GM12878 (cell line): Measurements from ENCODE around the gene GBA2. TPM values are rescaled to one million over a fixed set of nuclear protein-coding genes. Genes with fewer than 3 reads are reported as not detected.

Experiments used
- CHD2 ChIP-seq: IDR thresholded peaks from 2 replicates; pipeline ENCODE4 v1.6.1; 2011; ENCODE audit warnings: low read depth, low read length, improper control_type of control experiment, borderline replicate concordance
- DPF2 ChIP-seq: fragments of 450-650 bp; IDR thresholded peaks from 2 replicates; pipeline ENCODE4 v1.6.1; 2017; ENCODE audit warnings: mild to moderate bottlenecking
- E2F4 ChIP-seq: IDR thresholded peaks from 2 replicates; pipeline ENCODE4 v1.6.1; 2012; ENCODE audit warnings: low read depth, low read length, improper control_type of control experiment
- EGR1 ChIP-seq, 2 experiments: IDR thresholded peaks; 1 replicate in 1 of 2; 2 replicates in 1 of 2; pipeline ENCODE4 v1.6.1; 2011 to 2012; ENCODE audit warnings: low read depth in 2 of 2, low read length in 2 of 2, borderline replicate concordance in 1 of 2, mild to moderate bottlenecking in 1 of 2, moderate library complexity in 1 of 2
- ESRRA ChIP-seq: IDR thresholded peaks from 2 replicates; pipeline ENCODE4 v1.6.1; 2012; ENCODE audit warnings: mild to moderate bottlenecking, low read length, improper control_type of control experiment
- EZH2 ChIP-seq: IDR thresholded peaks from 2 replicates; pipeline ENCODE4 v1.6.1; 2012; ENCODE audit warnings: low read depth, mild to moderate bottlenecking, control low read depth, inconsistent platforms, low read length, borderline replicate concordance; ENCODE audit not compliant: control insufficient read depth
- HDGF ChIP-seq: fragments of 450-650 bp; IDR thresholded peaks from 2 replicates; pipeline ENCODE4 v1.6.1; 2016; ENCODE audit warnings: antibody characterized with exemption
- MXI1 ChIP-seq: fragments of 150-350 bp; IDR thresholded peaks from 2 replicates; pipeline ENCODE4 v1.6.1; 2011; ENCODE audit warnings: low read depth, mild to moderate bottlenecking, inconsistent platforms, low read length, improper control_type of control experiment
- NFYA ChIP-seq: IDR thresholded peaks from 2 replicates; pipeline ENCODE4 v1.6.1; 2011; ENCODE audit warnings: low read depth, mild to moderate bottlenecking, low read length, improper control_type of control experiment, borderline replicate concordance
- RAD51 ChIP-seq: fragments of 450-650 bp; IDR thresholded peaks from 2 replicates; pipeline ENCODE4 v1.6.1; 2016; ENCODE audit warnings: moderate library complexity, mild to moderate bottlenecking, inconsistent platforms
- RCOR1 ChIP-seq: conservative IDR thresholded peaks from 2 replicates; pipeline ENCODE4 v1.6.1; 2012; ENCODE audit warnings: low read depth, low read length, improper control_type of control experiment
- SMAD1 ChIP-seq: fragments of 450-650 bp; IDR thresholded peaks from 2 replicates; pipeline ENCODE4 v1.6.1; 2018; ENCODE audit warnings: mild to moderate bottlenecking, low read depth; ENCODE audit not compliant: partially characterized antibody
- SPI1 ChIP-seq: IDR thresholded peaks from 2 replicates; pipeline ENCODE4 v1.6.1; 2011; ENCODE audit warnings: low read depth, mild to moderate bottlenecking, low read length, moderate library complexity, borderline replicate concordance; ENCODE audit not compliant: insufficient read depth
- ZNF274 ChIP-seq: IDR thresholded peaks from one replicate; pipeline ENCODE4 v1.8.0; 2011; ENCODE audit not compliant: insufficient read length, insufficient read depth
- polyA plus RNA-seq, 11 experiments: library from polyadenylated mRNA; depleted of rRNA in 4 of 11; unstranded in 6 of 11; stranded (reverse) in 5 of 11; fragments of >200 nt; fragmentation: Nextera tagmentation in 4 of 11; fragmentation: Illumina TruSeq in 1 of 11; extraction: Ambion mirVana in 4 of 11; extraction: Trizol in 1 of 11; gene quantifications; 1 replicate in 1 of 11; 2 replicates in 10 of 11; pipeline versions ENCODE4 v1.2.1 to v1.2.3, GENCODE V29; 2011 to 2016; ENCODE audit warnings: inconsistent platforms in 2 of 11, missing spikeins in 2 of 11, low read depth in 1 of 11
- total RNA-seq, 4 experiments: library from RNA; depleted of rRNA in 3 of 4; stranded (reverse); fragments of >200 nt in 3 of 4; fragmentation: Illumina TruSeq in 1 of 4; extraction: Trizol in 1 of 4; gene quantifications; 2 replicates each; pipeline versions ENCODE4 v1.2.1 to v1.2.3, GENCODE V29; 2013 to 2021
- TF ChIP-seq, protein P1 (sequence below), 3 experiments: IDR thresholded peaks in 2 of 3; conservative IDR thresholded peaks in 1 of 3; 2 replicates each; pipeline ENCODE4 v1.5.1; 2011; ENCODE audit warnings: low read depth in 3 of 3, low read length in 3 of 3, mild to moderate bottlenecking in 3 of 3, control low read depth in 2 of 3, moderate library complexity in 2 of 3, inconsistent platforms in 1 of 3, mixed read lengths in 1 of 3; ENCODE audit not compliant: control insufficient read depth in 2 of 3, insufficient read depth in 1 of 3; ENCODE audit errors: extremely low read depth in 1 of 3
- TF ChIP-seq, protein P2 (sequence below): fragments of 450-650 bp; conservative IDR thresholded peaks from 2 replicates; pipeline ENCODE4 v1.6.1; 2017; ENCODE audit warnings: mild to moderate bottlenecking, moderate library complexity
- TF ChIP-seq, protein P3 (sequence below): IDR thresholded peaks from 2 replicates; pipeline ENCODE4 v1.6.1; 2012; ENCODE audit warnings: low read length, inconsistent platforms
- TF ChIP-seq, protein P4 (sequence below): fragments of 450-650 bp; IDR thresholded peaks from 2 replicates; pipeline ENCODE4 v1.6.1; 2016; ENCODE audit warnings: mild to moderate bottlenecking

Gene GBA2
- total and polyA plus RNA-seq, 10 of the 15 experiments (the other 5 are each of a cell fraction or from before 2014, with no cell fraction given), result 15.3 to 45.1 (median 29.1) TPM

- TF ChIP-seq NFYA, result no peak
- no peak; the same call in 1 of the 2 replicates for TF ChIP-seq MXI1
- 0 out of 2 replicates have a peak, but pooled peaks have one; percentile 3 for TF ChIP-seq CHD2
- TF ChIP-seq ZNF274, result no peak
- TF ChIP-seq DPF2, result peak; percentile 30; the same call in 1 of the 2 replicates
- TF ChIP-seq E2F4, result no peak
- TF ChIP-seq SPI1, result peak; percentile 73
- TF ChIP-seq EZH2, result no peak
- TF ChIP-seq ESRRA, result no peak
- TF ChIP-seq, protein P1, sequence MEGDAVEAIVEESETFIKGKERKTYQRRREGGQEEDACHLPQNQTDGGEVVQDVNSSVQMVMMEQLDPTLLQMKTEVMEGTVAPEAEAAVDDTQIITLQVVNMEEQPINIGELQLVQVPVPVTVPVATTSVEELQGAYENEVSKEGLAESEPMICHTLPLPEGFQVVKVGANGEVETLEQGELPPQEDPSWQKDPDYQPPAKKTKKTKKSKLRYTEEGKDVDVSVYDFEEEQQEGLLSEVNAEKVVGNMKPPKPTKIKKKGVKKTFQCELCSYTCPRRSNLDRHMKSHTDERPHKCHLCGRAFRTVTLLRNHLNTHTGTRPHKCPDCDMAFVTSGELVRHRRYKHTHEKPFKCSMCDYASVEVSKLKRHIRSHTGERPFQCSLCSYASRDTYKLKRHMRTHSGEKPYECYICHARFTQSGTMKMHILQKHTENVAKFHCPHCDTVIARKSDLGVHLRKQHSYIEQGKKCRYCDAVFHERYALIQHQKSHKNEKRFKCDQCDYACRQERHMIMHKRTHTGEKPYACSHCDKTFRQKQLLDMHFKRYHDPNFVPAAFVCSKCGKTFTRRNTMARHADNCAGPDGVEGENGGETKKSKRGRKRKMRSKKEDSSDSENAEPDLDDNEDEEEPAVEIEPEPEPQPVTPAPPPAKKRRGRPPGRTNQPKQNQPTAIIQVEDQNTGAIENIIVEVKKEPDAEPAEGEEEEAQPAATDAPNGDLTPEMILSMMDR (IDR thresholded peaks at IDR 0.05 in 2 of 3, conservative IDR thresholded peaks at IDR 0.05 in 1 of 3; ENCODE audit: control insufficient read depth in 2 of 3, extremely low read depth in 1 of 3, insufficient read depth in 1 of 3, low read depth in 3 of 3, low read length in 3 of 3), result peak in 1 of 3 experiments; percentile 23; a peak in 1 of 6 replicates
- TF ChIP-seq, protein P2, sequence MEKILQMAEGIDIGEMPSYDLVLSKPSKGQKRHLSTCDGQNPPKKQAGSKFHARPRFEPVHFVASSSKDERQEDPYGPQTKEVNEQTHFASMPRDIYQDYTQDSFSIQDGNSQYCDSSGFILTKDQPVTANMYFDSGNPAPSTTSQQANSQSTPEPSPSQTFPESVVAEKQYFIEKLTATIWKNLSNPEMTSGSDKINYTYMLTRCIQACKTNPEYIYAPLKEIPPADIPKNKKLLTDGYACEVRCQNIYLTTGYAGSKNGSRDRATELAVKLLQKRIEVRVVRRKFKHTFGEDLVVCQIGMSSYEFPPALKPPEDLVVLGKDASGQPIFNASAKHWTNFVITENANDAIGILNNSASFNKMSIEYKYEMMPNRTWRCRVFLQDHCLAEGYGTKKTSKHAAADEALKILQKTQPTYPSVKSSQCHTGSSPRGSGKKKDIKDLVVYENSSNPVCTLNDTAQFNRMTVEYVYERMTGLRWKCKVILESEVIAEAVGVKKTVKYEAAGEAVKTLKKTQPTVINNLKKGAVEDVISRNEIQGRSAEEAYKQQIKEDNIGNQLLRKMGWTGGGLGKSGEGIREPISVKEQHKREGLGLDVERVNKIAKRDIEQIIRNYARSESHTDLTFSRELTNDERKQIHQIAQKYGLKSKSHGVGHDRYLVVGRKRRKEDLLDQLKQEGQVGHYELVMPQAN, result peak; percentile 73
- TF ChIP-seq EGR1 (IDR thresholded peaks at IDR 0.05; ENCODE audit: borderline replicate concordance in 1 of 2, low read depth in 2 of 2, low read length in 2 of 2), result peak in 1 of 2 experiments; percentile 35; a peak in 1 of 3 replicates
- no peak for TF ChIP-seq HDGF
- TF ChIP-seq RAD51, result peak; percentile 34; the same call in 1 of the 2 replicates
- no peak for TF ChIP-seq SMAD1
- TF ChIP-seq, protein P3, sequence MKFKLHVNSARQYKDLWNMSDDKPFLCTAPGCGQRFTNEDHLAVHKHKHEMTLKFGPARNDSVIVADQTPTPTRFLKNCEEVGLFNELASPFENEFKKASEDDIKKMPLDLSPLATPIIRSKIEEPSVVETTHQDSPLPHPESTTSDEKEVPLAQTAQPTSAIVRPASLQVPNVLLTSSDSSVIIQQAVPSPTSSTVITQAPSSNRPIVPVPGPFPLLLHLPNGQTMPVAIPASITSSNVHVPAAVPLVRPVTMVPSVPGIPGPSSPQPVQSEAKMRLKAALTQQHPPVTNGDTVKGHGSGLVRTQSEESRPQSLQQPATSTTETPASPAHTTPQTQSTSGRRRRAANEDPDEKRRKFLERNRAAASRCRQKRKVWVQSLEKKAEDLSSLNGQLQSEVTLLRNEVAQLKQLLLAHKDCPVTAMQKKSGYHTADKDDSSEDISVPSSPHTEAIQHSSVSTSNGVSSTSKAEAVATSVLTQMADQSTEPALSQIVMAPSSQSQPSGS, result no peak
- no peak for TF ChIP-seq RCOR1
- TF ChIP-seq, protein P4, sequence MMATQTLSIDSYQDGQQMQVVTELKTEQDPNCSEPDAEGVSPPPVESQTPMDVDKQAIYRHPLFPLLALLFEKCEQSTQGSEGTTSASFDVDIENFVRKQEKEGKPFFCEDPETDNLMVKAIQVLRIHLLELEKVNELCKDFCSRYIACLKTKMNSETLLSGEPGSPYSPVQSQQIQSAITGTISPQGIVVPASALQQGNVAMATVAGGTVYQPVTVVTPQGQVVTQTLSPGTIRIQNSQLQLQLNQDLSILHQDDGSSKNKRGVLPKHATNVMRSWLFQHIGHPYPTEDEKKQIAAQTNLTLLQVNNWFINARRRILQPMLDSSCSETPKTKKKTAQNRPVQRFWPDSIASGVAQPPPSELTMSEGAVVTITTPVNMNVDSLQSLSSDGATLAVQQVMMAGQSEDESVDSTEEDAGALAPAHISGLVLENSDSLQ, result peak; percentile 53; the same call in 1 of the 2 replicates
- TF ChIP-seq, all 136 proteins: peak for 16
These were observed 16.1 kb downstream of the GBA2 start (continued) for GRCh38 chr9:35732800-35733541.
